Stomach smooth muscle (tissue), 2 donors: ENCODE data around the gene C17orf113.
A peak's percentile ranks its signal among the peaks of the same experiment; 100 is the strongest.

Source experiments
- H3K27ac ChIP-seq: one replicate; pipeline ENCODE4 v1.7.0; 2013; ENCODE audit warnings: mild to moderate bottlenecking, low read length, inconsistent platforms
- H3K27me3 ChIP-seq, 2 donors: one replicate each; pipeline ENCODE4 v1.7.0; 2013; ENCODE audit warnings: low read length in 2 of 2; ENCODE audit not compliant: insufficient read depth in 2 of 2, control insufficient read depth in 1 of 2
- H3K36me3 ChIP-seq, 2 donors: one replicate each; pipeline ENCODE4 v1.7.0; 2013; ENCODE audit warnings: low read length in 2 of 2; ENCODE audit not compliant: control insufficient read depth in 2 of 2, insufficient read depth in 2 of 2
- H3K4me1 ChIP-seq: one replicate; pipeline ENCODE4 v1.7.0; 2013; ENCODE audit warnings: low read length; ENCODE audit not compliant: control insufficient read depth, insufficient read depth
- H3K4me3 ChIP-seq, 2 donors: one replicate each; pipeline ENCODE4 v1.7.0; 2013; ENCODE audit warnings: low read length in 2 of 2
- H3K9ac ChIP-seq, 2 donors: one replicate each; pipeline ENCODE4 v1.7.0; 2013; ENCODE audit warnings: low read length in 2 of 2, mild to moderate bottlenecking in 1 of 2
- H3K9me3 ChIP-seq, 2 donors: one replicate each; pipeline ENCODE4 v1.7.0; 2013; ENCODE audit warnings: low read length in 2 of 2; ENCODE audit not compliant: control insufficient read depth in 2 of 2
- donor health status: healthy.
- donor health status: Pancreatic carcinoma.

C17orf113 gene

GRCh38 chr17:42087736-42088705 is 37.6 kb upstream of the C17orf113 start:
- Histone ChIP-seq H3K27me3 (peaks cover 6% of the 10 kb centered on the region in 2 donors), H3K4me3 (no peak overlapping the region), H3K36me3 (no peaks in the 10 kb centered on the region), H3K4me1 (no peaks in the 10 kb centered on the region), H3K9ac (no peak overlapping the region), H3K9me3 (no peaks in the 10 kb centered on the region), H3K27ac (no peak overlapping the region)

GRCh38 chr17:42087042-42087701 is 36.8 kb upstream of the C17orf113 start:
- H3K36me3 ChIP-seq = no peaks in the 10 kb centered on the region
- no peaks in the 10 kb centered on the region for H3K4me1 ChIP-seq
- no peaks in the 10 kb centered on the region for H3K9me3 ChIP-seq
- H3K4me3 ChIP-seq = no peak overlapping the region
- H3K27me3 ChIP-seq = peaks cover 6% of the 10 kb centered on the region in 2 donors
- H3K9ac ChIP-seq = no peak overlapping the region
- H3K27ac ChIP-seq = no peak overlapping the region

- Histone ChIP-seq H3K27me3 (peaks cover 0 to 2% of the 10 kb centered on the region in 2 donors), H3K4me3 (no peak overlapping the region), H3K27ac (no peak overlapping the region), H3K9ac (no peak overlapping the region), H3K9me3 (no peaks in the 10 kb centered on the region), H3K36me3 (no peaks in the 10 kb centered on the region), H3K4me1 (no peaks in the 10 kb centered on the region)
Observed at GRCh38 chr17:42081516-42082129, 31.2 kb upstream of the C17orf113 start.

GRCh38 chr17:42079541-42079940 is 29.1 kb upstream of the C17orf113 start:
- Histone ChIP-seq H3K9me3 (no peaks in the 10 kb centered on the region), H3K4me1 (no peaks in the 10 kb centered on the region), H3K36me3 (no peaks in the 10 kb centered on the region), H3K9ac (no peak overlapping the region), H3K27me3 (peaks cover 0 to 2% of the 10 kb centered on the region in 2 donors), H3K27ac (no peak overlapping the region), H3K4me3 (no peak overlapping the region)

GRCh38 chr17:42078396-42079043 is 28.1 kb upstream of the C17orf113 start:
- no peak overlapping the region for H3K27ac ChIP-seq
- no peaks in the 10 kb centered on the region for H3K4me1 ChIP-seq
- H3K9ac ChIP-seq = no peak overlapping the region
- no peak overlapping the region for H3K4me3 ChIP-seq
- no peaks in the 10 kb centered on the region for H3K9me3 ChIP-seq
- no peaks in the 10 kb centered on the region for H3K36me3 ChIP-seq
- peaks cover 5 to 6% of the 10 kb centered on the region in 2 donors for H3K27me3 ChIP-seq

GRCh38 chr17:42077755-42078154 is 27.4 kb upstream of the C17orf113 start:
- no peaks in the 10 kb centered on the region for H3K4me1 ChIP-seq
- H3K27me3 ChIP-seq = peaks cover 11 to 12% of the 10 kb centered on the region in 2 donors
- H3K4me3 ChIP-seq = no peak overlapping the region
- no peaks in the 10 kb centered on the region for H3K36me3 ChIP-seq
- H3K9me3 ChIP-seq = no peaks in the 10 kb centered on the region
- H3K27ac ChIP-seq = no peak overlapping the region
- no peak overlapping the region for H3K9ac ChIP-seq

GRCh38 chr17:42076797-42077559 is 26.6 kb upstream of the C17orf113 start:
- no peaks in the 10 kb centered on the region for H3K9me3 ChIP-seq
- peaks cover 12 to 19% of the 10 kb centered on the region in 2 donors for H3K27me3 ChIP-seq
- no peak overlapping the region for H3K9ac ChIP-seq
- H3K4me1 ChIP-seq = peaks cover 6% of the 10 kb centered on the region
- H3K36me3 ChIP-seq = no peaks in the 10 kb centered on the region
- H3K27ac ChIP-seq = no peak overlapping the region
- H3K4me3 ChIP-seq = no peak overlapping the region

- Histone ChIP-seq H3K9me3 (no peaks in the 10 kb centered on the region), H3K27me3 (peaks cover 20 to 27% of the 10 kb centered on the region in 2 donors), H3K4me3 (no peak overlapping the region), H3K9ac (no peak overlapping the region), H3K36me3 (no peaks in the 10 kb centered on the region), H3K4me1 (peaks cover 6% of the 10 kb centered on the region), H3K27ac (no peak overlapping the region)
Observed at GRCh38 chr17:42075789-42076188, 25.4 kb upstream of the C17orf113 start.

GRCh38 chr17:42072323-42073187 is 22.2 kb upstream of the C17orf113 start:
- no peaks in the 10 kb centered on the region for H3K36me3 ChIP-seq
- H3K9ac ChIP-seq = no peak overlapping the region
- peaks cover 6% of the 10 kb centered on the region for H3K4me1 ChIP-seq
- H3K27ac ChIP-seq = no peak overlapping the region
- peaks cover 24 to 36% of the 10 kb centered on the region in 2 donors for H3K27me3 ChIP-seq
- no peaks in the 10 kb centered on the region for H3K9me3 ChIP-seq
- peak overlapping the region in 1 of 2 donors; percentile 40 for H3K4me3 ChIP-seq
